Thyroid gland (tissue), 4 donors: ENCODE data around the gene WWC1.

ENCODE experiments used
- POLR2A ChIP-seq, 2 donors: fragments of 450-650 bp; IDR thresholded peaks; one replicate each; pipeline ENCODE4 v1.6.1; 2017; ENCODE audit warnings: antibody characterized with exemption in 2 of 2, mild to moderate bottlenecking in 2 of 2, moderate library complexity in 1 of 2
- TF ChIP-seq, protein P1 (sequence below), 6 experiments: fragments of 200-600 bp in 3 of 6; fragments of 450-650 bp in 3 of 6; sonication (generic) in 3 of 6; IDR thresholded peaks; one replicate each; pipeline ENCODE4 v1.5.1; 2016 to 2019; ENCODE audit warnings: antibody characterized with exemption in 6 of 6, mild to moderate bottlenecking in 2 of 6, inconsistent platforms in 1 of 6, moderate library complexity in 1 of 6

DNA sequence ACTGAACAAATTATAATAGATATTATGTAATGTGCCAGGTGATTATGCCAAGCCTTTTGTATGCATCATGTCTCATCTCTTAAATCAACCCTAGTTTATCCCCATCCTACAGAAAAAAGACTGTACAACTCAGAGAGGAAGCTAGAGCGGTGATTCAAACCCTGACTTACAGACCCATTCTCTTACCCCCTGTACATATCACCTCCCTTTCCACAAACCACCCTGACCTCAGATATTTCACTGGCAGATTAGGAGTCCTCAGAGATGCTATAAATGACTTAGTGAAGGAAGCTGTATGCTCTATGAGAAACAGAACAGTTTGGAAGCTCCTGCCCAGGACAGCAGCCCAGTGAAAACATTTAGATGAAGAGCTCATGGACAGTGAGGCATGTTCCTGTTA, 115.8 kb downstream of the WWC1 start:
- TF ChIP-seq, protein P1, sequence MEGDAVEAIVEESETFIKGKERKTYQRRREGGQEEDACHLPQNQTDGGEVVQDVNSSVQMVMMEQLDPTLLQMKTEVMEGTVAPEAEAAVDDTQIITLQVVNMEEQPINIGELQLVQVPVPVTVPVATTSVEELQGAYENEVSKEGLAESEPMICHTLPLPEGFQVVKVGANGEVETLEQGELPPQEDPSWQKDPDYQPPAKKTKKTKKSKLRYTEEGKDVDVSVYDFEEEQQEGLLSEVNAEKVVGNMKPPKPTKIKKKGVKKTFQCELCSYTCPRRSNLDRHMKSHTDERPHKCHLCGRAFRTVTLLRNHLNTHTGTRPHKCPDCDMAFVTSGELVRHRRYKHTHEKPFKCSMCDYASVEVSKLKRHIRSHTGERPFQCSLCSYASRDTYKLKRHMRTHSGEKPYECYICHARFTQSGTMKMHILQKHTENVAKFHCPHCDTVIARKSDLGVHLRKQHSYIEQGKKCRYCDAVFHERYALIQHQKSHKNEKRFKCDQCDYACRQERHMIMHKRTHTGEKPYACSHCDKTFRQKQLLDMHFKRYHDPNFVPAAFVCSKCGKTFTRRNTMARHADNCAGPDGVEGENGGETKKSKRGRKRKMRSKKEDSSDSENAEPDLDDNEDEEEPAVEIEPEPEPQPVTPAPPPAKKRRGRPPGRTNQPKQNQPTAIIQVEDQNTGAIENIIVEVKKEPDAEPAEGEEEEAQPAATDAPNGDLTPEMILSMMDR (IDR thresholded peaks at IDR 0.05): no peak
- no peak for TF ChIP-seq POLR2A (IDR thresholded peaks at IDR 0.05)
